RWPE2 (cell line): ENCODE measurements around the gene GLE1.

Experiments
- ATAC-seq: fragments of 200-7000 bp; cut with Tn5 transposase; 3 replicates; pipeline ENCODE4 v1.9.1; 2021; ENCODE audit warnings: low read depth
- DNase-seq: peaks from one replicate; pipeline ENCODE4 v3.0.0-alpha.2; 2020; ENCODE audit warnings: low spot score
- H3K27ac ChIP-seq: fragments of 450-650 bp; 2 replicates; pipeline ENCODE4 v1.5.1; 2017; ENCODE audit warnings: mild to moderate bottlenecking; ENCODE audit not compliant: poor library complexity, severe bottlenecking
- H3K27me3 ChIP-seq: fragments of 250-450 bp; sonication (Bioruptor Pico); 2 replicates; pipeline ENCODE4 v1.5.1; 2021; ENCODE audit warnings: mild to moderate bottlenecking, moderate library complexity; ENCODE audit not compliant: insufficient read depth, poor library complexity, severe bottlenecking
- H3K36me3 ChIP-seq: fragments of 250-450 bp; sonication (Bioruptor Pico); 2 replicates; pipeline ENCODE4 v1.5.1; 2020; ENCODE audit warnings: low read depth, mild to moderate bottlenecking, moderate library complexity
- H3K4me1 ChIP-seq: fragments of 250-450 bp; sonication (Bioruptor Pico); 2 replicates; pipeline ENCODE4 v1.5.1; 2021; ENCODE audit warnings: mild to moderate bottlenecking, moderate library complexity; ENCODE audit not compliant: insufficient read depth, poor library complexity, severe bottlenecking
- H3K4me3 ChIP-seq: fragments of 250-450 bp; sonication (Bioruptor Pico); 2 replicates; pipeline ENCODE4 v1.5.1; 2021; ENCODE audit warnings: mild to moderate bottlenecking, moderate library complexity; ENCODE audit not compliant: severe bottlenecking
- H3K9me3 ChIP-seq: fragments of 250-450 bp; sonication (Bioruptor Pico); 2 replicates; pipeline ENCODE4 v1.5.1; 2021; ENCODE audit warnings: mild to moderate bottlenecking, moderate library complexity; ENCODE audit not compliant: severe bottlenecking
- CTCF ChIP-seq: fragments of 450-650 bp; IDR thresholded peaks from one replicate; pipeline ENCODE4 v1.5.1; 2017; ENCODE audit warnings: mild to moderate bottlenecking, moderate library complexity; ENCODE audit not compliant: poor library complexity, severe bottlenecking

GLE1 gene

GRCh38 chr9:128457207-128457606 is 47.3 kb upstream of the GLE1 start:
- H3K27me3 ChIP-seq, result no peaks in the 10 kb centered on the region

GRCh38 chr9:128459011-128459410 is 45.5 kb upstream of the GLE1 start:
- ATAC-seq (no peak), DNase-seq (no peak)
- no peak for TF ChIP-seq CTCF
- Histone ChIP-seq H3K4me1 (peaks cover 4% of the 10 kb centered on the region), H3K27ac (no peak overlapping the region), H3K36me3 (peaks cover 43% of the 10 kb centered on the region), H3K9me3 (no peaks in the 10 kb centered on the region), H3K27me3 (no peaks in the 10 kb centered on the region), H3K4me3 (no peak overlapping the region)

More at GRCh38 chr9:128457207-128457606, 47.3 kb upstream of the GLE1 start:
- no peak for DNase-seq
- no peak for ATAC-seq
- H3K4me3 ChIP-seq, result peak overlapping the region; percentile 77
- peak overlapping the region; percentile 67 for H3K27ac ChIP-seq
- peaks cover 26% of the 10 kb centered on the region for H3K36me3 ChIP-seq
- no peak for TF ChIP-seq CTCF
- H3K9me3 ChIP-seq, result no peaks in the 10 kb centered on the region
- peaks cover 4% of the 10 kb centered on the region for H3K4me1 ChIP-seq

GRCh38 chr9:128469070-128469469 is 35.4 kb upstream of the GLE1 start:
- Histone ChIP-seq H3K27ac (no peak overlapping the region), H3K4me1 (no peaks in the 10 kb centered on the region), H3K27me3 (no peaks in the 10 kb centered on the region), H3K9me3 (no peaks in the 10 kb centered on the region), H3K4me3 (no peak overlapping the region), H3K36me3 (peaks cover 36% of the 10 kb centered on the region)
- no peak for DNase-seq
- no peak for TF ChIP-seq CTCF
- no peak for ATAC-seq

GRCh38 chr9:128470560-128470959 is 34.0 kb upstream of the GLE1 start:
- H3K27me3 ChIP-seq, result no peaks in the 10 kb centered on the region
- no peak for TF ChIP-seq CTCF
- H3K9me3 ChIP-seq, result no peaks in the 10 kb centered on the region
- DNase-seq, result no peak
- no peaks in the 10 kb centered on the region for H3K4me1 ChIP-seq
- H3K36me3 ChIP-seq, result peaks cover 44% of the 10 kb centered on the region
- no peak overlapping the region for H3K4me3 ChIP-seq
- no peak overlapping the region for H3K27ac ChIP-seq
- ATAC-seq, result no peak

- Histone ChIP-seq H3K27ac (no peak overlapping the region), H3K27me3 (no peaks in the 10 kb centered on the region), H3K4me1 (no peaks in the 10 kb centered on the region), H3K4me3 (no peak overlapping the region), H3K36me3 (peaks cover 47% of the 10 kb centered on the region), H3K9me3 (no peaks in the 10 kb centered on the region)
- DNase-seq, result no peak
- no peak for TF ChIP-seq CTCF
- no peak for ATAC-seq
Observed at GRCh38 chr9:128473104-128473503, 31.4 kb upstream of the GLE1 start.
